Measurements from ENCODE around the gene LPP.

DNA sequence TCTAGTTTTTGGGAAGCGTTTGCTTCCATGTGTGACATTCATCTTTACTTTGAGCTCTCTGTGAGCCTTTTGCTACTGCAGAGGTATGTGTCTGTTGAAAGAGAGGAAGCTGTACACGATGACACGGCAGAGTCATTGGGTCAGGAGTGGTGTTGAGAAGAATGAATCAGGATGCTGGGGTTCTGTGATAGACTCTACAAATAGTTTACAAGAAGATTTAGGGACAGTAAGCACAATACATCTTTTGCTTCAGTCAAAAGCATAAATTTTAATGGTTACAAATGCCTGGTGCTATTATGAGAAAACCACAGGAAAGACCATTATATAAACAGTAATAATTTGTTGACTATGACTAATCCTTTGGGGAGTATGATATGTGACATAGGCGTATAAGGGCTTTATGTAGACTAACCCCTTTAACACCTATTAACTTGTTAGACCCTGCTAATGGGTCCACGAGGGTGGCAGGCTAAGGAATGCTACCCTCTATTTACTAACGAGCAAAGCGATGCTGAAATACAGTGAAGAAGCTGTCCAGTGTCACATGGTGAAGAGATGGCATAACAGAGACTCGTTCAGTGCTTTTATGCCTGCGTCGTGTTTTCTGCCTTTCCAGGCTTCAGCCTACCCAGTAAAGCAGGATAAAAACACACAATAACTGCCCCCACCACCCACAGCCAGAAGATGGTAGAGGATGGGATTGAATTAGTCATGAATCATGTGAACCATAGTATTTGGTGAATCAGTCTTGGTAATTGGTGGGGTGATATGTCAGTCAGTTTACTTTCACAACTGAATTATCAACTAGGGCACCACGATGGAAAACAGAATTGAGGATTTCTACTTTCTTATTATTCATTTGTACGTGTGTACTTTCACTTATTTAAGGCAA, 118.8 kb downstream of the LPP start:
- no peak for TF ChIP-seq EP300 (IDR thresholded peaks at IDR 0.05; ENCODE audit: borderline replicate concordance in 1 of 2, control insufficient read depth in 1 of 2, low read depth in 2 of 2, low read length in 2 of 2)
- TF ChIP-seq, protein P1, sequence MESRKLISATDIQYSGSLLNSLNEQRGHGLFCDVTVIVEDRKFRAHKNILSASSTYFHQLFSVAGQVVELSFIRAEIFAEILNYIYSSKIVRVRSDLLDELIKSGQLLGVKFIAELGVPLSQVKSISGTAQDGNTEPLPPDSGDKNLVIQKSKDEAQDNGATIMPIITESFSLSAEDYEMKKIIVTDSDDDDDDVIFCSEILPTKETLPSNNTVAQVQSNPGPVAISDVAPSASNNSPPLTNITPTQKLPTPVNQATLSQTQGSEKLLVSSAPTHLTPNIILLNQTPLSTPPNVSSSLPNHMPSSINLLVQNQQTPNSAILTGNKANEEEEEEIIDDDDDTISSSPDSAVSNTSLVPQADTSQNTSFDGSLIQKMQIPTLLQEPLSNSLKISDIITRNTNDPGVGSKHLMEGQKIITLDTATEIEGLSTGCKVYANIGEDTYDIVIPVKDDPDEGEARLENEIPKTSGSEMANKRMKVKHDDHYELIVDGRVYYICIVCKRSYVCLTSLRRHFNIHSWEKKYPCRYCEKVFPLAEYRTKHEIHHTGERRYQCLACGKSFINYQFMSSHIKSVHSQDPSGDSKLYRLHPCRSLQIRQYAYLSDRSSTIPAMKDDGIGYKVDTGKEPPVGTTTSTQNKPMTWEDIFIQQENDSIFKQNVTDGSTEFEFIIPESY (IDR thresholded peaks at IDR 0.05), result no peak

Measured in GM12878 (cell line).